HCT116 (cell line): Measurements from ENCODE around the gene PRRT2. TPM values are rescaled to one million over a fixed set of nuclear protein-coding genes. Genes with fewer than 3 reads are reported as not detected.
A peak's percentile ranks its signal among the peaks of the same experiment; 100 is the strongest.

Source experiments
- ATAC-seq: fragments of 200-7000 bp; cut with Tn5 transposase; 2 replicates; pipeline ENCODE4 v1.9.1; 2020; ENCODE audit warnings: mild to moderate bottlenecking, moderate library complexity
- BruUV-seq: library from RNA; stranded (reverse); fragments of 400-500 nt; replicated peaks from 2 replicates; lab custom pipeline; 2021; lab: Mats Ljungman, UMichigan
- CTCF ChIA-PET: fragments of 300-600 bp; sonication (Branson Sonifier 250); formaldehyde crosslinking; loops from one replicate; lab custom pipeline; 2021; ENCODE audit warnings: antibody characterized with exemption; lab: Charles Lee
- POLR2A ChIA-PET: fragments of 300-600, 350-600 bp; sonication (Branson Sonifier 250); formaldehyde crosslinking; loops from one replicate; lab custom pipeline; 2021; ENCODE audit warnings: antibody characterized with exemption; lab: Charles Lee
- RAD21 ChIA-PET, 2 experiments: fragments of 300-600 bp; sonication (Branson Sonifier 250); formaldehyde crosslinking; loops; one replicate each; lab custom pipeline; 2023; ENCODE audit warnings: low total read pairs in 2 of 2; ENCODE audit not compliant: uncharacterized antibody in 2 of 2, unreplicated experiment in 2 of 2, low non-redundant PET in 1 of 2; lab: Charles Lee
- DNase-seq: peaks from one replicate; pipeline ENCODE4 v3.0.0-alpha.2; 2010; ENCODE audit warnings: low read depth, low spot score
- H2AFZ ChIP-seq: fragments of 200-600 bp; shearing (Covaris generic), sonication (generic); 2 replicates; pipeline ENCODE4 v1.6.1; 2017; ENCODE audit warnings: low read depth, mixed run types, mixed read lengths, antibody characterized with exemption, low read length; ENCODE audit not compliant: poor library complexity, severe bottlenecking
- H3K27ac ChIP-seq: 2 replicates; pipeline ENCODE4 v1.5.1; 2012; ENCODE audit warnings: low read depth, low read length
- H3K27me3 ChIP-seq: fragments of 200-600 bp; sonication (generic); 2 replicates; pipeline ENCODE4 v1.6.1; 2016; ENCODE audit warnings: mixed run types, low read length, mixed read lengths; ENCODE audit not compliant: insufficient read depth
- H3K36me3 ChIP-seq, 2 experiments: fragments of 200-500 bp in 1 of 2; fragments of 200-600 bp in 1 of 2; sonication (Bioruptor generic) in 1 of 2; sonication (generic) in 1 of 2; 2 replicates each; pipeline versions ENCODE4 v1.5.1 to v1.6.1; 2014 to 2016; ENCODE audit warnings: low read length in 2 of 2, inconsistent platforms in 1 of 2, mixed read lengths in 1 of 2, mixed run types in 1 of 2; ENCODE audit not compliant: insufficient read depth in 2 of 2, control insufficient read depth in 1 of 2
- H3K4me1 ChIP-seq, 2 experiments: fragments of 200-600 bp in 1 of 2; sonication (generic) in 1 of 2; 2 replicates each; pipeline versions ENCODE4 v1.5.1 to v1.6.1; 2012 to 2017; ENCODE audit warnings: low read length in 2 of 2, inconsistent platforms in 1 of 2, mild to moderate bottlenecking in 1 of 2, mixed read lengths in 1 of 2, mixed run types in 1 of 2, moderate library complexity in 1 of 2; ENCODE audit not compliant: insufficient read depth in 2 of 2, control insufficient read depth in 1 of 2
- H3K4me2 ChIP-seq: fragments of 200-600 bp; sonication (generic); 2 replicates; pipeline ENCODE4 v1.6.1; 2017; ENCODE audit warnings: mixed run types, low read length, mixed read lengths
- H3K4me3 ChIP-seq, 2 experiments: fragments of 200-600 bp in 1 of 2; sonication (generic) in 1 of 2; replicated peaks in 1 of 2; 2 replicates each; pipeline ENCODE4 v1.5.1; 2011 to 2016; ENCODE audit warnings: low read length in 2 of 2, control low read depth in 1 of 2, low read depth in 1 of 2, mild to moderate bottlenecking in 1 of 2, mixed read lengths in 1 of 2, mixed run types in 1 of 2
- H3K79me2 ChIP-seq: fragments of 200-600 bp; sonication (generic); 2 replicates; pipeline ENCODE4 v1.6.1; 2017; ENCODE audit warnings: mild to moderate bottlenecking, mixed run types, low read length, moderate library complexity, mixed read lengths; ENCODE audit not compliant: insufficient read depth
- H3K9ac ChIP-seq: fragments of 200-600 bp; sonication (generic); 2 replicates; pipeline ENCODE4 v1.6.1; 2016; ENCODE audit warnings: low read length, mixed read lengths
- H3K9me2 ChIP-seq: fragments of 200-600 bp; sonication (generic), shearing (Covaris generic); 2 replicates; pipeline ENCODE4 v1.6.1; 2017; ENCODE audit warnings: mixed run types, mild to moderate bottlenecking, moderate library complexity; ENCODE audit not compliant: insufficient read depth
- H3K9me3 ChIP-seq, 2 experiments: fragments of 200-500 bp in 1 of 2; fragments of 200-600 bp in 1 of 2; sonication (Bioruptor generic) in 1 of 2; sonication (generic) in 1 of 2; 2 replicates each; pipeline ENCODE4 v1.6.1; 2014 to 2017; ENCODE audit warnings: low read length in 2 of 2, mixed read lengths in 2 of 2, inconsistent platforms in 1 of 2, low read depth in 1 of 2, mild to moderate bottlenecking in 1 of 2, mixed run types in 1 of 2, moderate library complexity in 1 of 2; ENCODE audit not compliant: control insufficient read depth in 1 of 2, insufficient read depth in 1 of 2
- H4K20me1 ChIP-seq: fragments of 200-600 bp; sonication (generic), shearing (Covaris generic); 2 replicates; pipeline ENCODE4 v1.6.1; 2017; ENCODE audit warnings: mixed run types, mild to moderate bottlenecking, moderate library complexity; ENCODE audit not compliant: insufficient read depth
- CBX3 ChIP-seq: IDR thresholded peaks from 2 replicates; pipeline ENCODE4 v1.6.1; 2012; ENCODE audit warnings: low read depth
- CTCF ChIP-seq, 3 experiments: fragments of 200-600 bp in 1 of 3; sonication (generic) in 1 of 3; IDR thresholded peaks in 2 of 3; conservative IDR thresholded peaks in 1 of 3; 2 replicates each; pipeline ENCODE4 v1.5.1; 2012 to 2017; ENCODE audit warnings: low read depth in 2 of 3, low read length in 2 of 3, antibody characterized with exemption in 1 of 3, borderline replicate concordance in 1 of 3, control low read depth in 1 of 3, mild to moderate bottlenecking in 1 of 3, mixed read lengths in 1 of 3, mixed run types in 1 of 3, moderate library complexity in 1 of 3; ENCODE audit not compliant: insufficient read depth in 1 of 3
- POLR2A ChIP-seq: IDR thresholded peaks from 2 replicates; pipeline ENCODE4 v1.7.0; 2011; ENCODE audit warnings: borderline replicate concordance; ENCODE audit not compliant: insufficient read depth, insufficient read length; ENCODE audit errors: extremely low read depth
- POLR2AphosphoS5 ChIP-seq: IDR thresholded peaks from 2 replicates; pipeline ENCODE4 v1.6.1; 2011; ENCODE audit warnings: mild to moderate bottlenecking, low read depth, low read length, moderate library complexity
- RAD21 ChIP-seq: IDR thresholded peaks from 2 replicates; pipeline ENCODE4 v1.6.1; 2012; ENCODE audit warnings: low read depth, mild to moderate bottlenecking
- TCF7L2 ChIP-seq: IDR thresholded peaks from 2 replicates; pipeline ENCODE4 v1.7.0; 2011; ENCODE audit warnings: borderline replicate concordance, inconsistent platforms; ENCODE audit not compliant: insufficient read depth, insufficient read length; ENCODE audit errors: extremely low read depth
- intact Hi-C: fragments of 100-400 bp; cut with micrococcal nuclease; formaldehyde crosslinking; loops from 2 replicates; pipeline ENCODE4 v1.10.0; 2022
- total RNA-seq: library from RNA; stranded (reverse); gene quantifications from one replicate; pipeline ENCODE4 v1.2.1, GENCODE V29; 2021; ENCODE audit not compliant: unreplicated experiment
- TF ChIP-seq, protein P1 (sequence below): IDR thresholded peaks from 2 replicates; pipeline ENCODE4 v1.6.1; 2012

Gene PRRT2
- total RNA-seq, 1 experiment from 2014 or later, result 4.0 TPM

DNA sequence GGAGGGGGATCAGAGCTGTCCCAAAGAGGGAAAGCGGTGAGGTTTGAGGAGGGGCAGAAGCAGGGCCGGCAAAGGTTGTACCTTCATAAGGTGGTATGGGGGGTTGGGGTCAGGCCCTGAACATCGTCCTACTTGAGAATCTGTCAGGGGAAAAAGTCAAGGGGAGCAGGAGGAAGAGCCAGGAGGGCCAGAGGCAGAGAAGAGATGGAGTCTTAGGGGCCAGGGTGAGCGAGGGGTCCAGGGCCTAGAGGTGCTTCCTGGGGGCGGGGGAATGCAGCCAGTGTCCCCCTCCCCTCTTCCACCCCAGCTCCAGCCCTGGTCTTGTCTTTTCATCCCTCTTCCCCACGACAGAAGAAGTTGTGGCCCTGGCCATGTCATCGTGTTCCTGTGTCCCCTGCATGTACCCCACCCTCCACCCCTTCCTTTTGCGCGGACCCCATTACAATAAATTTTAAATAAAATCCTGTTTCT, 1.3 kb upstream of the PRRT2 start:
- H3K9me2 ChIP-seq, result no peaks in the 10 kb centered on the region
- ChIA-PET RAD21 (no interaction called here), CTCF (no interaction called here), POLR2A (interaction anchor here (1.3 to 1.4 kb wide), 2 partner anchors 15 to 210 kb away, joined by 3 read pairs; no protein-coding TSS in a partner anchor)
- no peaks in the 10 kb centered on the region for H4K20me1 ChIP-seq
- ATAC-seq (no peak), DNase-seq (no peak)
- H3K36me3 ChIP-seq, result peaks cover 6 to 17% of the 10 kb centered on the region in 2 experiments; a peak in 3 of 4 replicates
- peaks cover 35% of the 10 kb centered on the region for H3K79me2 ChIP-seq
- peak overlapping the region; percentile 90 for H3K27ac ChIP-seq
- TSS peak; percentile 64 for BruUV-seq
- peak overlapping the region; percentile 17 to 66 for H3K4me3 ChIP-seq
- no peak for TF ChIP-seq TCF7L2
- TF ChIP-seq, protein P1, sequence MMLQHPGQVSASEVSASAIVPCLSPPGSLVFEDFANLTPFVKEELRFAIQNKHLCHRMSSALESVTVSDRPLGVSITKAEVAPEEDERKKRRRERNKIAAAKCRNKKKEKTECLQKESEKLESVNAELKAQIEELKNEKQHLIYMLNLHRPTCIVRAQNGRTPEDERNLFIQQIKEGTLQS, result no peak
- peaks cover 33 to 71% of the 10 kb centered on the region in 2 experiments for H3K4me1 ChIP-seq
- H3K4me2 ChIP-seq, result peak overlapping the region; percentile 99
- intact Hi-C loops, result no loop called here
- H3K9ac ChIP-seq, result peak overlapping the region; percentile 95
- H3K27me3 ChIP-seq, result no peaks in the 10 kb centered on the region
- no peaks in the 10 kb centered on the region for H3K9me3 ChIP-seq
- no peak overlapping the region for H2AFZ ChIP-seq

DNA sequence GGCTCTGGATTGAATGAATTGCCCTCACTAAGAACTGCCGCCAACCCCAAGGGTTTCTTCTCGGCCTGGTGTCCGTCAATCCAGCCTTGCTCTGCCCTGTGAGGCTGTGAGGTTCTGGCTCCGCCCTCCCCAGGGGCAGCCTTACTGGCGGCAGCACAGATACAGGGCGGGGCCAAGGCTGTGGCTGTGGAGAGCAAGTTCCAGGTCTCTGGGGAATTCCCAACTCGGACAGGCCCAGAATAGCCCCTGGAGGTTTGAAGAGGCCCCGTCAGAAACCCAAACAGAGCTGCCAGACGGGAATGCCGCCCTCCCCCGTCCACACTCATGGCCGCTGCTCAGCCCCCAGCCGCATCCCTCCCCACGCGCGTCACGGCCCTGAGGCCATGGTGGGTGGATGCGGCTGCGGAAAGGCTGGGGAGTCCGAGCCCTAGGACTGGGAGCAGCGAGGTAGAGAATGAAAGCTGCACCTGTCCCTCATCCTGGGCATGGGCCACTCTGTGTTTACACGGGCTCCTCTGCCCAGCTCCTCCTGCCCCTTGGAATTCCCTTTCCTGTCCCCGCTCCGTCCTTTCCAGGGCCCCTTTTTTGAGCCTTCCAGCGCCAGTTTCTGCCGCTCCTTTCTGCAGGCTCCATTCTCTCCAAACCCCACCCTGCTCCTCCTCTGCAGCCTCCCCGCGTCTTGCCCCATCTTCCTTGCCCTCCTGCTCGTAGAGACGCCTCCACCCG, 660 bp upstream of the PRRT2 start:
- H3K9me3 ChIP-seq, result no peaks in the 10 kb centered on the region
- no peaks in the 10 kb centered on the region for H3K9me2 ChIP-seq
- intact Hi-C loops, result no loop called here
- no peak for TF ChIP-seq CTCF (IDR thresholded peaks at IDR 0.05 in 2 of 3, conservative IDR thresholded peaks at IDR 0.05 in 1 of 3; ENCODE audit: borderline replicate concordance in 1 of 3, insufficient read depth in 1 of 3, low read depth in 2 of 3, low read length in 2 of 3)
- TF ChIP-seq CBX3, result no peak
- no peak for TF ChIP-seq RAD21
- TF ChIP-seq, protein P1, result no peak
- peak; percentile 77 for TF ChIP-seq POLR2AphosphoS5
- peak; percentile 59 for TF ChIP-seq POLR2A
- TF ChIP-seq, all 23 proteins: peak for 2
- H3K4me3 ChIP-seq, result peak overlapping the region; percentile 36 to 66
- RAD21 ChIA-PET, result no interaction called here
- POLR2A ChIA-PET, result interaction anchor here (0.8 to 1.4 kb wide), 4 partner anchors 15 to 210 kb away, joined by 3 read pairs; partner anchors contain the start of gene KIF22
- peaks cover 33 to 71% of the 10 kb centered on the region in 2 experiments for H3K4me1 ChIP-seq
- ATAC-seq, result peak; percentile 71
- CTCF ChIA-PET, result interaction anchor here (1.4 kb wide), 1 partner anchor 37 kb away, joined by 3 read pairs; no protein-coding TSS in a partner anchor
- peaks cover 6 to 17% of the 10 kb centered on the region in 2 experiments; a peak in 3 of 4 replicates for H3K36me3 ChIP-seq
- peaks cover 35% of the 10 kb centered on the region for H3K79me2 ChIP-seq
- H4K20me1 ChIP-seq, result no peaks in the 10 kb centered on the region
- DNase-seq, result peak; percentile 89
- peak overlapping the region; percentile 99 for H3K4me2 ChIP-seq
- no TSS peak for BruUV-seq
- peak overlapping the region; percentile 90 for H3K27ac ChIP-seq
- peak overlapping the region; percentile 95 for H3K9ac ChIP-seq
- H2AFZ ChIP-seq, result no peak overlapping the region
- H3K27me3 ChIP-seq, result no peaks in the 10 kb centered on the region
